ENCODE measurements around the gene PALD1.
"Not testable (repeated sequence)": the region's sequence is repeated elsewhere in the genome, so short reads cannot be mapped to it uniquely, and the experiment has no call there.

PALD1 gene

GRCh38 chr10:70482982-70483760 lies 4.6 kb downstream of the PALD1 start:
- DNase-seq = no peak

GRCh38 chr10:70483872-70484271 lies 5.3 kb downstream of the PALD1 start:
- not testable (repeated sequence) for DNase-seq

GRCh38 chr10:70487824-70488223 lies 9.3 kb downstream of the PALD1 start:
- no peak for DNase-seq

GRCh38 chr10:70490142-70490541 lies 11.6 kb downstream of the PALD1 start:
- no peak for DNase-seq

GRCh38 chr10:70491614-70492013 lies 13.0 kb downstream of the PALD1 start:
- no peak for DNase-seq

GRCh38 chr10:70492786-70493659 lies 14.5 kb downstream of the PALD1 start:
- no peak for DNase-seq

GRCh38 chr10:70493660-70494234 lies 15.2 kb downstream of the PALD1 start:
- no peak for DNase-seq

GRCh38 chr10:70494536-70494935 lies 16.0 kb downstream of the PALD1 start:
- no peak for DNase-seq

- no peak for DNase-seq
Observed at GRCh38 chr10:70494966-70495365, 16.4 kb downstream of the PALD1 start.

- no peak for DNase-seq
Observed at GRCh38 chr10:70495691-70496261, 17.2 kb downstream of the PALD1 start.

- DNase-seq = no peak
Observed at GRCh38 chr10:70496341-70497119, 18.0 kb downstream of the PALD1 start.

- DNase-seq = no peak
Observed at GRCh38 chr10:70497120-70497545, 18.6 kb downstream of the PALD1 start.

- no peak for DNase-seq
Observed at GRCh38 chr10:70498970-70499835, 20.6 kb downstream of the PALD1 start.

- DNase-seq = no peak
Observed at GRCh38 chr10:70499836-70500167, 21.2 kb downstream of the PALD1 start.

- DNase-seq = no peak
Observed at GRCh38 chr10:70500368-70500767, 21.8 kb downstream of the PALD1 start.

- no peak for DNase-seq
Observed at GRCh38 chr10:70500812-70501301, 22.3 kb downstream of the PALD1 start.

GRCh38 chr10:70502406-70502805 lies 23.8 kb downstream of the PALD1 start:
- DNase-seq = no peak

- DNase-seq = no peak
Observed at GRCh38 chr10:70503776-70504175, 25.2 kb downstream of the PALD1 start.

- DNase-seq = no peak
Observed at GRCh38 chr10:70504521-70505358, 26.2 kb downstream of the PALD1 start.

GRCh38 chr10:70505908-70506307 lies 27.3 kb downstream of the PALD1 start:
- no peak for DNase-seq
